B cell (primary cell): Measurements from ENCODE around the gene CTDP1. TPM values are rescaled to one million over a fixed set of nuclear protein-coding genes. Genes with fewer than 3 reads are reported as not detected.

Experiments used
- ATAC-seq: fragments of 200-7000 bp; cut with Tn5 transposase; one replicate; pipeline ENCODE4 v1.10.0; 2021; ENCODE audit warnings: low read depth, mild to moderate bottlenecking, moderate number of reproducible peaks, moderate library complexity
- CTCF ChIA-PET: fragments of 350-600 bp; sonication (Branson Sonifier 250); formaldehyde crosslinking; loops from one replicate; lab custom pipeline; 2021; ENCODE audit warnings: antibody characterized with exemption, inconsistent platforms; lab: Charles Lee
- POLR2A ChIA-PET: fragments of 350-600 bp; sonication (Branson Sonifier 250); formaldehyde crosslinking; loops from one replicate; lab custom pipeline; 2021; ENCODE audit warnings: antibody characterized with exemption; lab: Charles Lee
- DNase-seq: peaks from one replicate; pipeline ENCODE4 v3.0.0; 2013
- H2AFZ ChIP-seq: 2 replicates; pipeline ENCODE4 v1.6.1; 2012; ENCODE audit warnings: mild to moderate bottlenecking, low read depth, low read length; ENCODE audit not compliant: insufficient read depth, poor library complexity, severe bottlenecking
- H3K27ac ChIP-seq, 2 donors: 1 replicate in 1 of 2; 2 replicates in 1 of 2; pipeline ENCODE4 v1.5.1; 2012 to 2013; ENCODE audit warnings: low read length in 2 of 2, mild to moderate bottlenecking in 2 of 2, moderate library complexity in 1 of 2
- H3K27me3 ChIP-seq, 4 experiments: fragments of 200-600 bp in 1 of 4; sonication (generic) in 1 of 4; replicated peaks in 1 of 4; 1 replicate in 2 of 4; 2 replicates in 2 of 4; pipeline versions ENCODE4 v1.6.1 to v1.7.0; 2013 to 2016; ENCODE audit warnings: low read length in 3 of 4, mild to moderate bottlenecking in 2 of 4, mixed read lengths in 1 of 4, moderate library complexity in 1 of 4; ENCODE audit not compliant: insufficient read depth in 4 of 4, control insufficient read depth in 3 of 4; ENCODE audit errors: control extremely low read depth in 1 of 4
- H3K36me3 ChIP-seq, 2 experiments: replicated peaks in 1 of 2; 1 replicate in 1 of 2; 2 replicates in 1 of 2; pipeline versions ENCODE4 v1.6.1 to v1.7.1; 2013; ENCODE audit warnings: low read length in 1 of 2; ENCODE audit not compliant: insufficient read depth in 2 of 2, control insufficient read depth in 1 of 2; ENCODE audit errors: control extremely low read depth in 1 of 2, extremely low read depth in 1 of 2
- H3K4me1 ChIP-seq, 2 donors: fragments of 200-600 bp in 1 of 2; sonication (generic) in 1 of 2; 1 replicate in 1 of 2; 2 replicates in 1 of 2; pipeline versions ENCODE4 v1.5.1 to v1.6.1; 2013 to 2017; ENCODE audit warnings: low read length in 2 of 2; ENCODE audit not compliant: control insufficient read depth in 2 of 2, insufficient read depth in 2 of 2
- H3K4me2 ChIP-seq: replicated peaks from 2 replicates; pipeline ENCODE3; 2012; ENCODE audit warnings: mild to moderate bottlenecking, low read depth, low read length; ENCODE audit not compliant: poor library complexity, severe bottlenecking
- H3K4me3 ChIP-seq, 5 experiments: fragments of 200-600 bp in 1 of 5; sonication (generic) in 1 of 5; 1 replicate in 3 of 5; 2 replicates in 2 of 5; pipeline versions ENCODE4 v1.5.1 to v1.7.0; 2011 to 2016; ENCODE audit warnings: low read length in 4 of 5, mild to moderate bottlenecking in 4 of 5, low read depth in 2 of 5, control low read depth in 1 of 5, moderate library complexity in 1 of 5; ENCODE audit not compliant: insufficient read depth in 1 of 5; ENCODE audit errors: control extremely low read depth in 1 of 5, extremely low read depth in 1 of 5
- H3K79me2 ChIP-seq: fragments of 200-600 bp; sonication (generic); one replicate; pipeline ENCODE4 v1.6.0; 2016; ENCODE audit warnings: low read length; ENCODE audit not compliant: control insufficient read depth, insufficient read depth
- H3K9ac ChIP-seq: fragments of 200-600 bp; sonication (generic); 2 replicates; pipeline ENCODE4 v1.6.1; 2017; ENCODE audit warnings: mild to moderate bottlenecking, low read length, moderate library complexity
- H3K9me3 ChIP-seq, 3 donors: one replicate each; pipeline versions ENCODE4 v1.6.1 to v1.7.1; 2013; ENCODE audit warnings: low read length in 2 of 3; ENCODE audit not compliant: control insufficient read depth in 2 of 3, insufficient read depth in 1 of 3; ENCODE audit errors: control extremely low read depth in 1 of 3
- H4K20me1 ChIP-seq: 2 replicates; pipeline ENCODE4 v1.6.0; 2012; ENCODE audit warnings: mild to moderate bottlenecking, low read length; ENCODE audit not compliant: insufficient read depth, control insufficient read depth, poor library complexity, severe bottlenecking
- H3K27ac Mint-ChIP-seq: one replicate; pipeline ENCODE4 v1.8.0; 2021; ENCODE audit warnings: mixed read lengths
- H3K27me3 Mint-ChIP-seq: one replicate; pipeline ENCODE4 v1.8.0; 2021; ENCODE audit warnings: mixed read lengths
- H3K4me1 Mint-ChIP-seq: one replicate; pipeline ENCODE4 v1.8.0; 2021; ENCODE audit warnings: mixed read lengths
- H3K4me3 Mint-ChIP-seq: one replicate; pipeline ENCODE4 v1.8.0; 2021; ENCODE audit warnings: mixed read lengths
- H3K9me3 Mint-ChIP-seq: one replicate; pipeline ENCODE4 v1.8.0; 2022; ENCODE audit warnings: mixed read lengths; ENCODE audit not compliant: insufficient read depth
- EZH2 ChIP-seq: IDR thresholded peaks from 2 replicates; pipeline ENCODE4 v1.6.1; 2012; ENCODE audit warnings: borderline replicate concordance, low read depth, mild to moderate bottlenecking, moderate library complexity, low read length; ENCODE audit not compliant: insufficient read depth, poor library complexity, severe bottlenecking
- WGBS: methylation state at CpG from one replicate; pipeline ENCODE4 v1.1.5; 2013; ENCODE audit warnings: missing lambda C conversion rate; ENCODE audit not compliant: insufficient coverage; 5-methylcytosine and 5-hydroxymethylcytosine counted together
- intact Hi-C: fragments of 100-400 bp; cut with micrococcal nuclease; formaldehyde crosslinking; loops from one replicate; pipeline ENCODE4 v1.10.0; 2022
- polyA plus RNA-seq: library from polyadenylated mRNA; depleted of rRNA; stranded (reverse); fragments of >200 nt; gene quantifications from 2 replicates; pipeline ENCODE4 v1.2.3, GENCODE V29; 2012
- total RNA-seq, 2 donors: library from RNA; stranded (reverse); fragments of 120-200 nt in 1 of 2; gene quantifications; 1 replicate in 1 of 2; 2 replicates in 1 of 2; pipeline versions ENCODE4 v1.2.3 to v1.2.4, GENCODE V29; 2013 to 2022
- TF ChIP-seq, protein P1 (sequence below): fragments of 200-600 bp; IDR thresholded peaks from one replicate; pipeline ENCODE4 v1.8.0; 2022; ENCODE audit warnings: antibody characterized with exemption, mild to moderate bottlenecking

CTDP1 gene
- total and polyA plus RNA-seq, 2 donors (not counting 1 experiment from before 2014, with no cell fraction given): 14.3 to 33.3 TPM

DNA sequence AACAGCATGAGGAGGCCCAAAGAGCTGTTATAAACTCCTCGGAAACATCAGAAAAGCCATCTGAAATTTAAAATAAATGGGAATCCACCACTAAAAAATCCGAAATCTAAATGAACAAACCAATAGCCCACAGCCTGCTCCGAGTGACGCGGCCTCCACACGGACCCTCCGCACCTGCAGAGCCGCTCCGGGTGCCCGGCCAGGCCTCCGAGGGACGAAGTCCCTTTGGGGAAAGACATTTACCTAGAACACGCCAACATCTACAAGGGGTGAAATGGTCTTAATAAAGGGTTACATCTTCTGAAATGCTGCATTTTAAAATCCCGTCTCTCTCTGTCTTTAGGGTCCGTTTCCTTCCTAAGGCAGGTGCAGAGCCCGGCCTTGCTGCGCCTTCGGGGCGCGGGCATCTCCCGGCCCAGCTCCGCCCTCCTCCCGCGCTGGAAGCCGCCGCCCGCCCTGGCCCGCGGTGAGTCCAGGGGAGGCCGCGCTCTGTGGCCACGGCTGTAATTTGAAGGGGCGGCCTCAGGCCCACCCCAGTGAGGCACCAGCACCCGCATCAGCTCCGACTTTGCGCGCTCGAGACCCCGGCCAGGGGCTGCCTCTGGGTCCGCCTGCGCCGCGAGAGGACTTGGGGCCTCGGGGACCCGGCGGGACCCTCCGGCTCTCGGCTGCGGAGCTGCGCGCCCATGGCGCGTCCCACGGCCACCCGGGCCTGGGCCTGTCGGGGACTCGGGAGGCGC, 42.3 kb upstream of the CTDP1 start:
- H3K9me3 ChIP-seq: peaks cover 0 to 7% (median 0%) of the 10 kb centered on the region in 3 donors
- Mint-ChIP-seq H3K27me3 (no peaks in the 10 kb centered on the region), H3K4me1 (peaks cover 2% of the 10 kb centered on the region), H3K4me3 (no peak overlapping the region), H3K9me3 (peaks cover 4% of the 10 kb centered on the region), H3K27ac (no peak overlapping the region)
- intact Hi-C loops: no loop called here
- H3K4me2 ChIP-seq: peak overlapping the region; percentile 66
- ATAC-seq (no peak), DNase-seq (no peak)
- H3K36me3 ChIP-seq: no peaks in the 10 kb centered on the region
- H3K27ac ChIP-seq: no peak overlapping the region
- H3K27me3 ChIP-seq: peaks cover 0 to 3% (median 0%) of the 10 kb centered on the region in 4 experiments
- H3K9ac ChIP-seq: no peak overlapping the region
- no peaks in the 10 kb centered on the region for H3K79me2 ChIP-seq
- POLR2A ChIA-PET: no interaction called here
- CTCF ChIA-PET: interaction anchor here (4.0 kb wide), 1 partner anchor 257 kb away, joined by 18 read pairs; no protein-coding TSS in a partner anchor
- peaks cover 2 to 4% of the 10 kb centered on the region in 2 donors for H3K4me1 ChIP-seq
- WGBS: 25% methylated on average over 45 of the region's 58 CpGs
- peak overlapping the region; percentile 51 for H2AFZ ChIP-seq
- H4K20me1 ChIP-seq: no peaks in the 10 kb centered on the region
- H3K4me3 ChIP-seq: no peak overlapping the region
- TF ChIP-seq, protein P1, sequence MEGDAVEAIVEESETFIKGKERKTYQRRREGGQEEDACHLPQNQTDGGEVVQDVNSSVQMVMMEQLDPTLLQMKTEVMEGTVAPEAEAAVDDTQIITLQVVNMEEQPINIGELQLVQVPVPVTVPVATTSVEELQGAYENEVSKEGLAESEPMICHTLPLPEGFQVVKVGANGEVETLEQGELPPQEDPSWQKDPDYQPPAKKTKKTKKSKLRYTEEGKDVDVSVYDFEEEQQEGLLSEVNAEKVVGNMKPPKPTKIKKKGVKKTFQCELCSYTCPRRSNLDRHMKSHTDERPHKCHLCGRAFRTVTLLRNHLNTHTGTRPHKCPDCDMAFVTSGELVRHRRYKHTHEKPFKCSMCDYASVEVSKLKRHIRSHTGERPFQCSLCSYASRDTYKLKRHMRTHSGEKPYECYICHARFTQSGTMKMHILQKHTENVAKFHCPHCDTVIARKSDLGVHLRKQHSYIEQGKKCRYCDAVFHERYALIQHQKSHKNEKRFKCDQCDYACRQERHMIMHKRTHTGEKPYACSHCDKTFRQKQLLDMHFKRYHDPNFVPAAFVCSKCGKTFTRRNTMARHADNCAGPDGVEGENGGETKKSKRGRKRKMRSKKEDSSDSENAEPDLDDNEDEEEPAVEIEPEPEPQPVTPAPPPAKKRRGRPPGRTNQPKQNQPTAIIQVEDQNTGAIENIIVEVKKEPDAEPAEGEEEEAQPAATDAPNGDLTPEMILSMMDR: no peak
- TF ChIP-seq EZH2: peak; percentile 33
